Stimulated activated CD4-positive, alpha-beta T cell treated with anti-CD3 and anti-CD28 coated beads, Interleukin-4, amount 100 ng/mL, for 1 hour (primary cell): Measurements from ENCODE around the gene GALNT11.

Source experiments
- DNase-seq: peaks from one replicate; pipeline ENCODE4 v3.0.0-alpha.2; 2020

Gene GALNT11

GRCh38 chr7:152122540-152122939, 97.1 kb downstream of the GALNT11 start:
- DNase-seq, result no peak

- no peak for DNase-seq
Measured at GRCh38 chr7:152126741-152127140, 101.3 kb downstream of the GALNT11 start.

- no peak for DNase-seq
Measured at GRCh38 chr7:152127229-152127628, 101.8 kb downstream of the GALNT11 start.

GRCh38 chr7:152128252-152128651, 102.8 kb downstream of the GALNT11 start:
- no peak for DNase-seq

- DNase-seq, result no peak
Measured at GRCh38 chr7:152128741-152129461, 103.4 kb downstream of the GALNT11 start.

GRCh38 chr7:152129682-152130081, 104.2 kb downstream of the GALNT11 start:
- no peak for DNase-seq

- DNase-seq, result no peak
Measured at GRCh38 chr7:152130658-152131590, 105.5 kb downstream of the GALNT11 start.

GRCh38 chr7:152131981-152132494, 106.6 kb downstream of the GALNT11 start:
- no peak for DNase-seq

GRCh38 chr7:152132812-152133211, 107.3 kb downstream of the GALNT11 start:
- DNase-seq, result no peak

GRCh38 chr7:152133804-152134203, 108.3 kb downstream of the GALNT11 start:
- no peak for DNase-seq

GRCh38 chr7:152136686-152137085, 111.2 kb downstream of the GALNT11 start:
- DNase-seq, result no peak

- DNase-seq, result no peak
Measured at GRCh38 chr7:152137476-152138025, 112.1 kb downstream of the GALNT11 start.

- DNase-seq, result no peak
Measured at GRCh38 chr7:152140067-152140466, 114.6 kb downstream of the GALNT11 start.

GRCh38 chr7:152140560-152140959, 115.1 kb downstream of the GALNT11 start:
- no peak for DNase-seq

- DNase-seq, result no peak
Measured at GRCh38 chr7:152142976-152143595, 117.6 kb downstream of the GALNT11 start.

GRCh38 chr7:152144557-152145245, 119.2 kb downstream of the GALNT11 start:
- DNase-seq, result no peak

GRCh38 chr7:152145853-152146466, 120.5 kb downstream of the GALNT11 start:
- DNase-seq, result no peak

- no peak for DNase-seq
Measured at GRCh38 chr7:152148706-152149105, 123.2 kb downstream of the GALNT11 start.

- DNase-seq, result no peak
Measured at GRCh38 chr7:152149363-152149762, 123.9 kb downstream of the GALNT11 start.

- DNase-seq, result no peak
Measured at GRCh38 chr7:152152267-152152666, 126.8 kb downstream of the GALNT11 start.

GRCh38 chr7:152158801-152159587, 133.5 kb downstream of the GALNT11 start:
- DNase-seq, result no peak
